ENCODE measurements around the gene OTC.

The OTC gene

GRCh38 chrX:38357747-38358673 is 5.6 kb downstream of the OTC start:
- no peak for DNase-seq

GRCh38 chrX:38363046-38363445 is 10.6 kb downstream of the OTC start:
- DNase-seq: no peak

- DNase-seq: no peak
These were observed 13.6 kb downstream of the OTC start for GRCh38 chrX:38365954-38366353.

DNA sequence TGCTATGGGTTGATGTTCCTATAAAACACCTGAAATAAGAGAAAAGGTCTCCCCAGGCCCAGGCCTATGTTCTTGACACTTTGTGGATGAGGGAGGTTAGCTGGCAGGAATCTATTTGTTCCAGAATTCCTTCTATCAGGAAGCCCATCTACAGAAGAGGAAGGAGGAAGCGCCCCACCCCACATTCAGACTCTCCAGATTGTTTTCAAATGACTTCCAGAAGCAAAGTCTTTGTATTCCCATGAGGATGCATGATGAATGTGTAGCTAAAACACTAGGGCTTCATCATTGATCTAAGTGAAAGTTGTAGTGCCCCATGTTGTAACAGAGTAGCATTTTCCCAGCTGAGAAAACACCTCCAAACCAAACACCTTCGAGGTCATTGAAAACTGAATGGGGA is 16.4 kb downstream of the OTC start:
- no peak for DNase-seq

GRCh38 chrX:38371641-38372040 is 19.2 kb downstream of the OTC start:
- no peak for DNase-seq

GRCh38 chrX:38374431-38374830 is 22.0 kb downstream of the OTC start:
- no peak for DNase-seq

- DNase-seq: no peak
These were observed 23.5 kb downstream of the OTC start for GRCh38 chrX:38375891-38376290.

GRCh38 chrX:38376747-38377146 is 24.3 kb downstream of the OTC start:
- no peak for DNase-seq

- DNase-seq: no peak
These were observed 26.7 kb downstream of the OTC start for GRCh38 chrX:38379088-38379487.

DNA sequence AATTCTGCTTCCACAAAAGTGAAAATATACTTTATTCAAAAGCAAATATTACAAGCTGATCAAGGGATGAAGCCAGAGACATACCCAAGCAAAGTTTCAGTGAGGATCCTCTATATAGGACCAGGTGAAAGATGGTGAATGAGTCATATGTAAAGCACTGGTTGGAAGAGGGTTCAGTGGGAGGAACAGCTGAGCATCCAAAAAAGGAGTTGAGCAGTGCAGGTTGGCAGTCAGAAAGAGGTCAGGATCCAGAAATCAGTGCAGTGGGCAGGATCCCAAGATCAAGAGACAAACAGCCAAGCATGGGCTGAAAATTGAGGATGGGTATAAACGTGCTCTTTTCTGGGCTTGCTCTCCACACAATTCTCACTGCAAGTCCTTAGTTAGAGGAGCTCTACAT is 30.3 kb downstream of the OTC start:
- DNase-seq: no peak

DNA sequence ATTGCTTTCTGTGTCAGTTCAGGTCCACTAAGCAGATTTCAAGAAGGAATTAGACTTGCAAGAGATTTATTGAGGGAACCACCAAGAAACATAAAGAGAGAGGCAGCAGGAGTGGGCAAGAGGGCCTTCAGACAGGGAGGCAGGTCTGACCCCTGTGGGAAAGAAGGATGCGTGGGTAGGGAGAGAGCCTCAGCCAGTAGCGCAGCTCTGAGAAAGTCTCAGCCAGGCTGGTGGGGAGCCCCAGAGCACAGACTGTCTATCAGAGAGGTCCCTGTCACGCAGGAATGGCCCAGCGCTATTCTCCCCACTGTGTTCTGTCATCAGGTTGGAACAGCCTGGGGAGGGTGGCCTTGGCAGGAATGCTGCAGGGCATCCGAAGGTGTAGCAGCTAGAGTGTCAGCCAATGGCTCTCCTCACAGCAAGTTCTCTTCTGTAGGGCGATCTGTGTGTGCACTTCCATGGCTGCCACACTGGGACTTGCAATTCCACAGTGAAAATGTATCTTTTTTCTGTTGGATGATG is 48.0 kb downstream of the OTC start:
- DNase-seq: no peak

GRCh38 chrX:38402118-38402517 is 49.7 kb downstream of the OTC start:
- DNase-seq: no peak

GRCh38 chrX:38403834-38404233 is 51.4 kb downstream of the OTC start:
- DNase-seq: no peak

- no peak for DNase-seq
These were observed 54.7 kb downstream of the OTC start for GRCh38 chrX:38407126-38407525.

DNA sequence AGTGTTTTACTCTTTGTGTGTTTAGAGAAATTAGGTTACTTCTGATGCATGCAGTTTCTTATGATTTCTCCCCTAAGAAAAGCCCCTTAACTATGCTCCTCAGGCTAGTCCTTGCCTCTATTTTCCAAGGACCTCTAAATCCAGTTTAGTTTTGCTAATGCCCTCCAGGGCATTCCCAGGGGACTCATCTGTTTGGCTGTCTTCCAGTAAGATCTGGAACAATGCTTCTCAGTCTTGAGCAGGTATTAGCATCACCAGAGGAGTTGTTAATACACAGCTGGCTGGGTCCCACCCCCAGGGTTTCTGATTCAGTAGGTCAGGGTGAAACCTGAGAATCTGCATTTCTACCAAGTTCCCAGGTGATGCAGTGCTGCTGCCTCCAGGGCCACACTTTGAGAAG is 56.9 kb downstream of the OTC start:
- no peak for DNase-seq

DNA sequence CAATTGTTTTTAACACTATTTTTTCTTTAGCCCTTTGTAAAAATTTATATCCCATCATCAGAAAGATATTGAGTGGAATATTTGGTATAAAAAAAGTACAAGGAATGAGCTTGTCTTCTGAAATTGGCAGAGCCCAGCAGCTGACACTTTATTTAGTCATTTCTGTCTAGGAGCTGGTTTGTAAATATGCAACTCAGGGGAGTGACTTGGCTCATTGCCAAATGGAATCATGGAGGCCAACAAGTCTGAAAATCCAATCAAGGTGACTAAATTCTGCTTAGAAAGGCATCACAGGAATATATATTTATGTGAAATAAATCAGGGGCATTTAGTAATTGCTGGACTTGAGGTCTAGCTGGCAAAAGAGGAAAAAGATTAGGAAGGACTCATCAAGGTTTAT is 74.4 kb downstream of the OTC start:
- no peak for DNase-seq

- DNase-seq: no peak
These were observed 79.1 kb downstream of the OTC start for GRCh38 chrX:38431525-38431924.

DNA sequence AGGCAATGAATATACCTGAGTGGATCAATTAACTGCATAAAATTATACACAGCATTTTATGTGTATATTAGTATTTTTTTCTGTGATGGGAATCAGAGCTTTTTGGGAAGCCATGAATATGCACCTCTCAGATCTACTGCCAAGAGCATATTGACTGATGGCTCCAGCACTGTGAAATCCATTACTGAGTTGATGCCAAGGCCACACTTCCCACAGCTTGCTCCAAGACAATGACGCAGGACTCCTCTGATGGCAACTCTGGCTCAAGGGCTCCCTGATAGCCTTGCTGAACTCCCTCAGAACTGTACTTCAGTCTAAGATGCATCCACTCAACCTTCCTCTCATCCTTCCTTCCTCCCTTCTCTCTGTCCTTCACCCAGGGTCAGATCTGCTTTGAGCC is 82.7 kb downstream of the OTC start:
- DNase-seq: no peak

DNA sequence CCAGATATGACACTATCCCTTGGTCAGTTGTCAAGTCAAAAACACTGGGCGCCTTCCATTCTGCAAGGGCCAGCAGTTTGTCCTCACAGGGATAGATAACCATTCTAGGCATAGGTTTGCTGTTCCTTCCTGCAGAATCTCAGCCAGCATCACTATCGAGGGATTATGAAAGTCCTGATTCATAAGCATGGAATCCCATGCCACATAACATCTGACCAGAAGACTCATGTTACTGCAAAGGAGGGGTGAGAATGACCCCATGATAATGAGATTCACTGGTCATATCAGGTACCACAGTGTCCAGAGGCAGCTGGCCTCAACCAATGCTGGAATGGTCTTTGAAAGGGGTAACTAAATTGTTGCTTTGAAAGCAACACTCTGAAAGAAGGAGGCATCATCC is 84.7 kb downstream of the OTC start:
- DNase-seq: no peak

DNA sequence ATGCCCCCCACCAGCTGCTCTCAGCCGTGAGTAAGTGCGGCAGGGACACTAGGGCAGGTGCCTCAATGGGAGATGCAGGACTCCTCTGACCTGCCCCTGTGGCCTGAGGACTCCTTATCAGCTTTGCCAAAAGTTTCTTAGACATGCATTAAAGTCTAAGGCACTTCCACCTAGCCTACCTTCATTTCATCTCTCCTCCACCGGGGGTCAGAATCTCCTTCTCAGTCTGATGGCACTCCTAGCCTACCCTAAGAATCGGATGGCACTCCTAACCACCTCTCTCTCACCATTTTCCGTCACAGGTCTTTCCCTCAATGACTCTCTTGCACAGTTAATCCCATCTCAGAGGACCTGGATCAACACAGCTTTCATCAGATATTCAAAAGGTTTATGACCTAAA is 85.9 kb downstream of the OTC start:
- DNase-seq: no peak

GRCh38 chrX:38452603-38453002 is 100.2 kb downstream of the OTC start:
- DNase-seq: no peak

GRCh38 chrX:38458071-38458470 is 105.7 kb downstream of the OTC start:
- DNase-seq: no peak

DNA sequence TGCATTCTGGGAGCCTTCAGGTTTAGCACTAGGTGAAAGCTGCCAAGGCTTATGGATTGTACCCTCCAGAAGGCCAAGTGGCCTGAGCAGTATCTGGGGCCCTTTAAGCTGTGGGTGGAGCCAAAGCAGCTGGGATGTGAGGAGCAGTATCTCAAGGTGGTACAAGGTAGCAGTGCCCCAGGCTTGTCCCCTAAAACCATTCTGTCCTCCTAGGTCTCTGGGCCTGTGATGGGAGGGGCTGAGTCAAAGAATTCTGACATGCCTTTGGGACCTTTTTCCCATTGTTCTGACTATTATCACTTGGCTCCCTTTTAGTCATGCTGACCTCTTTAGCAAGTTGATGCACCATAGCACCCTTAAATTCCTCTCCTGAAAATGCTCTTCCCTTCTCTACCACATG is 109.9 kb downstream of the OTC start:
- DNase-seq: no peak

GRCh38 chrX:38465686-38466085 is 113.3 kb downstream of the OTC start:
- no peak for DNase-seq

All from T-helper 9 cell (primary cell).